ENCODE data around the gene P3H3.

Gene P3H3

GRCh38 chr12:6834873-6835272, 6.7 kb downstream of the P3H3 start:
- TF ChIP-seq CTCF (IDR thresholded peaks at IDR 0.05), result no peak

GRCh38 chr12:6836851-6837250, 8.6 kb downstream of the P3H3 start:
- TF ChIP-seq CTCF (IDR thresholded peaks at IDR 0.05), result no peak

GRCh38 chr12:6837370-6838060, 9.3 kb downstream of the P3H3 start:
- TF ChIP-seq CTCF (IDR thresholded peaks at IDR 0.05), result no peak

GRCh38 chr12:6838854-6839253, 10.6 kb downstream of the P3H3 start:
- no peak for TF ChIP-seq CTCF (IDR thresholded peaks at IDR 0.05)

- TF ChIP-seq CTCF (IDR thresholded peaks at IDR 0.05), result no peak
Measured at GRCh38 chr12:6839482-6840201, 11.4 kb downstream of the P3H3 start.

- no peak for TF ChIP-seq CTCF (IDR thresholded peaks at IDR 0.05)
Measured at GRCh38 chr12:6840330-6840729, 12.1 kb downstream of the P3H3 start.

GRCh38 chr12:6840761-6841515, 12.7 kb downstream of the P3H3 start, which contains the start of gene GNB3:
TSS of gene GNB3 (plus strand) at chr12:6840925. CDS start at chr12:6841288, 363 bp downstream.
- no peak for TF ChIP-seq CTCF (IDR thresholded peaks at IDR 0.05)
